Endodermal cell (in vitro differentiated cells): ENCODE results near the gene GLRA1. TPM values are rescaled to one million over a fixed set of nuclear protein-coding genes. Genes with fewer than 3 reads are reported as not detected.
"Not testable (repeated sequence)": the region's sequence is repeated elsewhere in the genome, so short reads cannot be mapped to it uniquely, and the experiment has no call there.

Experiments used
- DNase-seq: peaks from one replicate; pipeline ENCODE4 v3.0.0-alpha.2; 2017
- H3K27ac ChIP-seq: 2 replicates; pipeline ENCODE4 v1.5.1; 2013; ENCODE audit warnings: mild to moderate bottlenecking, low read depth, low read length, moderate library complexity
- H3K27me3 ChIP-seq: 2 replicates; pipeline ENCODE4 v1.6.1; 2013; ENCODE audit warnings: mild to moderate bottlenecking, low read length, moderate library complexity; ENCODE audit not compliant: insufficient read depth, control insufficient read depth, poor library complexity, severe bottlenecking
- H3K36me3 ChIP-seq: 2 replicates; pipeline ENCODE4 v1.7.0; 2013; ENCODE audit warnings: mild to moderate bottlenecking, low read length, moderate library complexity; ENCODE audit not compliant: control insufficient read depth, insufficient read depth
- H3K4me1 ChIP-seq: one replicate; pipeline ENCODE4 v1.7.0; 2013; ENCODE audit warnings: low read length; ENCODE audit not compliant: control insufficient read depth, insufficient read depth
- H3K4me3 ChIP-seq: 2 replicates; pipeline ENCODE4 v1.5.1; 2013; ENCODE audit warnings: mild to moderate bottlenecking, low read length, moderate library complexity
- H3K9ac ChIP-seq: 2 replicates; pipeline ENCODE4 v1.6.1; 2013; ENCODE audit warnings: mild to moderate bottlenecking, low read length, moderate library complexity; ENCODE audit not compliant: poor library complexity, severe bottlenecking; ENCODE audit errors: extremely low read depth
- H3K9me3 ChIP-seq: 2 replicates; pipeline ENCODE4 v1.6.1; 2013; ENCODE audit warnings: mild to moderate bottlenecking, low read length, moderate library complexity; ENCODE audit not compliant: control insufficient read depth
- H3K27ac Mint-ChIP-seq: 2 replicates; pipeline ENCODE4 v1.8.0; 2020; ENCODE audit warnings: mixed read lengths
- H3K27me3 Mint-ChIP-seq: 2 replicates; pipeline ENCODE4 v1.8.0; 2021; ENCODE audit warnings: mild to moderate bottlenecking, mixed read lengths; ENCODE audit not compliant: insufficient read depth
- H3K36me3 Mint-ChIP-seq: 2 replicates; pipeline ENCODE4 v1.8.0; 2020; ENCODE audit warnings: low read depth, mixed read lengths
- H3K4me1 Mint-ChIP-seq: 2 replicates; pipeline ENCODE4 v1.8.0; 2020; ENCODE audit warnings: mixed read lengths
- H3K4me3 Mint-ChIP-seq: 2 replicates; pipeline ENCODE4 v1.8.0; 2020; ENCODE audit warnings: mild to moderate bottlenecking, moderate library complexity, mixed read lengths
- H3K9me3 Mint-ChIP-seq: 2 replicates; pipeline ENCODE4 v1.8.0; 2020; ENCODE audit warnings: mild to moderate bottlenecking, mixed read lengths
- WGBS, 2 experiments: methylation state at CpG; one replicate each; pipeline versions ENCODE4 v1.1.5 to v1.1.7; 2013; ENCODE audit warnings: missing lambda C conversion rate in 2 of 2, mixed read lengths in 1 of 2; ENCODE audit not compliant: insufficient coverage in 1 of 2, insufficient read length in 1 of 2; 5-methylcytosine and 5-hydroxymethylcytosine counted together
- total RNA-seq, 2 donors: library from RNA; stranded (reverse); fragmentation: NEBNext Ultra II Directional in 1 of 2; extraction: Animal tissue kit (Norgen Biotek cat#: 25700) in 1 of 2; gene quantifications; 2 replicates in 1 of 2; 3 replicates in 1 of 2; pipeline ENCODE4 v1.2.1, GENCODE V29; 2021
- TF ChIP-seq, protein P1 (sequence below): fragments of 200-600 bp; sonication (generic); conservative IDR thresholded peaks from 2 replicates; pipeline ENCODE4 v1.5.0; 2021; ENCODE audit warnings: antibody characterized with exemption, mild to moderate bottlenecking

The GLRA1 gene
- total RNA-seq, 2 donors from 2014 or later: not detected

GRCh38 chr5:151787817-151788216 lies 136.8 kb downstream of the GLRA1 start:
- no peaks in the 10 kb centered on the region for H3K9me3 Mint-ChIP-seq
- Histone ChIP-seq H3K4me1 (no peaks in the 10 kb centered on the region), H3K9me3 (no peaks in the 10 kb centered on the region), H3K27me3 (no peaks in the 10 kb centered on the region), H3K27ac (no peak overlapping the region), H3K4me3 (no peak overlapping the region), H3K36me3 (peaks cover 64% of the 10 kb centered on the region), H3K9ac (no peak overlapping the region)
- TF ChIP-seq, protein P1, sequence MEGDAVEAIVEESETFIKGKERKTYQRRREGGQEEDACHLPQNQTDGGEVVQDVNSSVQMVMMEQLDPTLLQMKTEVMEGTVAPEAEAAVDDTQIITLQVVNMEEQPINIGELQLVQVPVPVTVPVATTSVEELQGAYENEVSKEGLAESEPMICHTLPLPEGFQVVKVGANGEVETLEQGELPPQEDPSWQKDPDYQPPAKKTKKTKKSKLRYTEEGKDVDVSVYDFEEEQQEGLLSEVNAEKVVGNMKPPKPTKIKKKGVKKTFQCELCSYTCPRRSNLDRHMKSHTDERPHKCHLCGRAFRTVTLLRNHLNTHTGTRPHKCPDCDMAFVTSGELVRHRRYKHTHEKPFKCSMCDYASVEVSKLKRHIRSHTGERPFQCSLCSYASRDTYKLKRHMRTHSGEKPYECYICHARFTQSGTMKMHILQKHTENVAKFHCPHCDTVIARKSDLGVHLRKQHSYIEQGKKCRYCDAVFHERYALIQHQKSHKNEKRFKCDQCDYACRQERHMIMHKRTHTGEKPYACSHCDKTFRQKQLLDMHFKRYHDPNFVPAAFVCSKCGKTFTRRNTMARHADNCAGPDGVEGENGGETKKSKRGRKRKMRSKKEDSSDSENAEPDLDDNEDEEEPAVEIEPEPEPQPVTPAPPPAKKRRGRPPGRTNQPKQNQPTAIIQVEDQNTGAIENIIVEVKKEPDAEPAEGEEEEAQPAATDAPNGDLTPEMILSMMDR: no peak
- no peak overlapping the region for H3K27ac Mint-ChIP-seq
- no peaks in the 10 kb centered on the region for H3K27me3 Mint-ChIP-seq
- no peak overlapping the region for H3K4me3 Mint-ChIP-seq
- DNase-seq: no peak
- peaks cover 60% of the 10 kb centered on the region for H3K36me3 Mint-ChIP-seq
- 83 to 95% methylated on average over 2 to 6 of the region's 6 CpGs for WGBS, 2 experiments
- peaks cover 12% of the 10 kb centered on the region for H3K4me1 Mint-ChIP-seq

GRCh38 chr5:151786468-151786867 lies 138.2 kb downstream of the GLRA1 start:
- 92% methylated on average over 4 of the region's 4 CpGs for WGBS, 2 experiments
- Mint-ChIP-seq H3K4me3 (no peak overlapping the region), H3K36me3 (peaks cover 48% of the 10 kb centered on the region)

GRCh38 chr5:151784141-151784540 lies 140.5 kb downstream of the GLRA1 start:
- Histone ChIP-seq H3K27me3 (no peaks in the 10 kb centered on the region), H3K4me1 (no peaks in the 10 kb centered on the region), H3K4me3 (peak overlapping the region; percentile 64), H3K9me3 (no peaks in the 10 kb centered on the region), H3K36me3 (peaks cover 45% of the 10 kb centered on the region), H3K9ac (peak overlapping the region; percentile 49), H3K27ac (no peak overlapping the region)
- Mint-ChIP-seq H3K27ac (peak overlapping the region; percentile 61), H3K9me3 (no peaks in the 10 kb centered on the region), H3K4me3 (no peak overlapping the region), H3K27me3 (no peaks in the 10 kb centered on the region), H3K36me3 (peaks cover 26% of the 10 kb centered on the region), H3K4me1 (peaks cover 35% of the 10 kb centered on the region)
- 71 to 87% methylated on average over 2 to 3 of the region's 3 CpGs for WGBS, 2 experiments
- TF ChIP-seq, protein P1: no peak
- DNase-seq: peak; percentile 59

More at GRCh38 chr5:151786468-151786867, 138.2 kb downstream of the GLRA1 start:
- Histone ChIP-seq H3K36me3 (peaks cover 58% of the 10 kb centered on the region), H3K9ac (no peak overlapping the region), H3K27ac (no peak overlapping the region), H3K4me3 (no peak overlapping the region), H3K9me3 (no peaks in the 10 kb centered on the region), H3K27me3 (no peaks in the 10 kb centered on the region), H3K4me1 (no peaks in the 10 kb centered on the region)
- Mint-ChIP-seq H3K9me3 (no peaks in the 10 kb centered on the region), H3K4me1 (peaks cover 17% of the 10 kb centered on the region), H3K27ac (no peak overlapping the region), H3K27me3 (no peaks in the 10 kb centered on the region)
- DNase-seq: no peak
- TF ChIP-seq, protein P1: no peak

DNA sequence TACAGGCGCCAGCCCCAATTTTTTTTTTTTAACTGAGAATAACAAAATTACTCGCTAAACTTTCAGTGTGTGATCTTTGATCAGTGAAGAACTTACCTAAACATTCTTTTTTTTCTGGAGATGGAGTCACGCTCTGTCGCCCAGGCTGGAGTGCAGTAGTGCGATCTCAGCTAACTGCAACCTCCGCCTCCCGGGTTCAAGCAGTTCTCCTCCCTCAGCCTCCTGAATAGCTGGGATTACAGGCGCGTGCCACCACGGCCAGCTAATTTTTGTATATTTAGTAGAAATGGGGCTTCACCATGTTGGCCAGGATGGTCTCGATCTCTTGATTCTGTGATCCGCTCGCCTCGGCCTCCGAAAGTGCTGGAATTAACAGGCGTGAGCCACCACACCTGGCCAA lies 141.0 kb downstream of the GLRA1 start:
- H3K9me3 ChIP-seq, H3K9me3 Mint-ChIP-seq, H3K4me3 ChIP-seq, DNase-seq, H3K27me3 ChIP-seq, H3K4me1 ChIP-seq, H3K27ac ChIP-seq, H3K4me3 Mint-ChIP-seq, H3K27me3 Mint-ChIP-seq: not testable (repeated sequence)
- peaks cover 40% of the 10 kb centered on the region for H3K4me1 Mint-ChIP-seq
- Histone ChIP-seq H3K36me3 (peaks cover 45% of the 10 kb centered on the region), H3K9ac (peak overlapping the region; percentile 13)
- H3K27ac Mint-ChIP-seq: peak overlapping the region; percentile 66
- WGBS, 2 experiments: 85 to 96% methylated on average over 5 to 16 of the region's 16 CpGs
- peaks cover 27% of the 10 kb centered on the region for H3K36me3 Mint-ChIP-seq
